Stimulated activated naive CD8-positive, alpha-beta T cell treated with anti-CD3 and anti-CD28 coated beads, Interleukin-15, Interleukin-2, amounts not matched to agents 100 U/mL and 50 U/mL, for 24 hours (primary cell): Measurements from ENCODE around the gene TMEM198.

Experiments used
- ATAC-seq: fragments of 150-1000 bp; cut with Tn5 transposase; one replicate; pipeline ENCODE4 v1.10.0; 2021
- DNase-seq: peaks from one replicate; pipeline ENCODE4 v3.0.0; 2021

TMEM198 gene

DNA sequence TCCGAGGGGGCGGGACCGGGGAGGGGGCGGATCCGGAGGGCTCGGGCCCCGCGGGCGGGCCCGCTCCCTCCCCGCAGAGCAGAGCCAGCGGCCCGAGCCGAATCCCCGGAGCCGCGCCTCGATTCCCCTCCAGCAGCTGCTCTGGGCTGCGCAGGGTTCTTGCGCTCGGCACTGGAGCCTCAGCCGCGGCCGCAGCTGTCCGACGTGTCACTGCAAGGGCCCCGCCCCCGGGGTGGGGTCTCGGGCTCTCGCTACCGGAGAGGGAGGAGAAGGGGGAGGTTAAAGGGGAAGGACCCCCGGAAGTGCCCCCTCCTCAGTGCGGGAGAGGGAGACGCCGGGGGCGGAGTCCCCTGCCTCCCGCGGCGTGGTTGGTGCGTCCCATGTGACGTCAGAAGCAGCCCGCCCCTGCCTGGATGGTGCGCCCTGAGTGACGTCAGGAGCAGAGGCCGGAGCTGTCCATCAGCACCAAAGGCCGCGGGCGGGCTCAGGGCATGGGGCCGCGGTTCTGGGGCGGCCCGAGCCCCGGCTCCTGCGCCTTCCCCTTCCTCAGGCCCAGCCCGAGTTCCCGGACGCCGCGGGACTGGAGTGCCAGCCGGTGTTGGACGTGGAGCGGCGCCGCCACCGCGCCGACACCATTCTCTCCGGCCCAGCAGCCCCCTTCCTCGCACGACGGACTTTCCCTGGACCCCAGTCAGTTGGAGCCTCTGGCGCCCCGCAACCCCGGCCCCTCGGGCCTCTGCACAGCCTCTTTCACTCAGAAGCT is at the start of gene TMEM198, which contains the start of gene CHPF:
Gene TMEM198 (plus strand): TSS at position 433 of the 763 bp plus-strand sequence. CDS start 700 bp downstream, outside the sequence.
Gene CHPF (minus strand): TSS at position 214 of the 763 bp plus-strand sequence. CDS start 271 bp downstream, outside the sequence.
- peak; percentile 81 for ATAC-seq
- peak; percentile 94 for DNase-seq

GRCh38 chr2:219494952-219495530 is 48.8 kb upstream of the TMEM198 start:
- ATAC-seq (no peak), DNase-seq (no peak)

DNA sequence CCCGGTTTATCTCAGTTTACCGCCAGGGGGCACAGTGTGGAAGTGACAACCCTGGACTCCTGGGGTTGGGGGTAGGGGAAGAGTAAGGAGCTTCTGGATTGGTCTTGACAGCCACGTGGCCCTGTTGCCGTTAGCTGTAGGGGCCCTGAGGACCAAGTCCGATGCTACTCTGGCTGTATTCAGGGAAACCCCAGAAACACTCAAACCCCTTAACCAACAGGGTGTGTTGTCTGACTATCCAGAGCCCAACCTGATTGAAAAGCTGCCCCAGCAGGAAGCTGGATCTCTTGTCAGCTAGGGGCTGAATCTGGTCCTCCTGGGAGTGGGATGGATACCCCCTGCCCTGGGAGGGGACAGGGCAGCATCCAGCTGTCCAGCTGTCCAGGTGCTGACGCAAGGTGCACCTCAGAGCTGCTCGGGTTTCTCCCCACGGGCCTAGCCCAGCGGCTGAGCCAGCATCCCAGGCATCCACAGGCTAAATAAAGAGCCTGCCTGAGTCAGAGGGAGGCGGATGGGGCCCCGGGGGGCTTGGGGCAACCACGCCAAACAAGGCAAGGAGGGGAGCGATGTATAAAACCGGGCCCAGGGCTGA is 48.2 kb upstream of the TMEM198 start:
- peak; percentile 73 for DNase-seq
- ATAC-seq: peak; percentile 14

DNA sequence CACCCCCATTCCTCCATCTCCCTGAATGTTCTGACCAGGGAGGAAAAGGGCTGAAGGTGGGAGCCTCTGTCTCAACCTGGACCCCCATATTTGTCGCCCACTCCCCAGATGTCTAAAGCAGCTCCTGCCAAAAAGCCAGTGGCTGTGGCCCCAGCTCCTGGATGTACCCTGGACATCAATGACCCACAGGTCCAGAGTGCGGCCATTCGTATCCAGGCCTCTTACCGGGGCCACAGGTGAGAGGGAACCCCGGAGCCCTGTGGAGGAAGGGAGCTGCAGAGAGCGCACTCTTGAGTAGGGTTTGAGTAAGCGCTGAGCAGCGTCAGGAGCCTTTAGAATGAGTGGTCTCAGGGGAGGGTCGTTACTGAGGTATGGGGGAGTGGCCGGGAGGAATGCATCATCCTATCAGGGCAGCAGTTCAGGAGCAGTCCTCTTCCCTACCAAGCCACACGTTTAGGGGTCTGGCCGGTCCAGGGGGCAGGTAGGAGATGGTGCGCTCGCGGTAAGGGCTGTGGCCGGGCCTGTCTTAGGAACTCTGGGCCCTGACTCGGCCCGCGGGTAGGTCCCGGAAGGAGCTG is 47.5 kb upstream of the TMEM198 start:
- no peak for DNase-seq
- no peak for ATAC-seq

DNA sequence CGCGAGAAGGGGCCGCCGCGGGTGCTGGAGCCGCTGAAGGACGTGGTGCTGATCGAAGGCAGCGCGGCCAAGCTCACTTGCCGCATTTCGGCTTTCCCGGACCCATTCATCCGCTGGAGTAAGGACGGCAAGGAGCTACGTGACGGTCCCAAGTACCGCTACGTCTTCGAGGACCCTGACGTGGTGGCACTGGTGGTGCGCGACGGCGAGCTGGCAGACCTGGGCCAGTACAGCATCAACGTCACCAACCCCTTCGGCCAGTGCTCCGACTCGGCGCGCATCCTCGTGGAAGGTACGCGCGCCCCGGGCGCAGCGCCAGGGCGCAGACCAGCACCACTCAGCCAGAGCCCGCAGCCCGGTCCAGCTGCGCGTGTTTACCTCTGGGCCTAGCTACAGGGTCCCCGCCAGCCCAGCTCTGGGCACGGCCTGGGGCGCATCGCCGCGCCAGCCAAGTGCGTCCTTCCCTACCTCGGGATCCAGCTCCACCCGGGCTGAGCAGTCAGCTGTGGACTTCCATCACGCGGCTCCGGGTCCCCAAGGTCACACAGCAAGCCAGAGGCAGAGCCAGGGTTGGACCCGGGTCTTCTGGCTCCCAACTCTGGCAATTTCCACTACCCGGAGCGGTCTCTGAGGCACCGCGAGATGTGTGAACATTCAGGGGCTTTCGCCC is 46.9 kb upstream of the TMEM198 start:
- no peak for DNase-seq
- no peak for ATAC-seq

DNA sequence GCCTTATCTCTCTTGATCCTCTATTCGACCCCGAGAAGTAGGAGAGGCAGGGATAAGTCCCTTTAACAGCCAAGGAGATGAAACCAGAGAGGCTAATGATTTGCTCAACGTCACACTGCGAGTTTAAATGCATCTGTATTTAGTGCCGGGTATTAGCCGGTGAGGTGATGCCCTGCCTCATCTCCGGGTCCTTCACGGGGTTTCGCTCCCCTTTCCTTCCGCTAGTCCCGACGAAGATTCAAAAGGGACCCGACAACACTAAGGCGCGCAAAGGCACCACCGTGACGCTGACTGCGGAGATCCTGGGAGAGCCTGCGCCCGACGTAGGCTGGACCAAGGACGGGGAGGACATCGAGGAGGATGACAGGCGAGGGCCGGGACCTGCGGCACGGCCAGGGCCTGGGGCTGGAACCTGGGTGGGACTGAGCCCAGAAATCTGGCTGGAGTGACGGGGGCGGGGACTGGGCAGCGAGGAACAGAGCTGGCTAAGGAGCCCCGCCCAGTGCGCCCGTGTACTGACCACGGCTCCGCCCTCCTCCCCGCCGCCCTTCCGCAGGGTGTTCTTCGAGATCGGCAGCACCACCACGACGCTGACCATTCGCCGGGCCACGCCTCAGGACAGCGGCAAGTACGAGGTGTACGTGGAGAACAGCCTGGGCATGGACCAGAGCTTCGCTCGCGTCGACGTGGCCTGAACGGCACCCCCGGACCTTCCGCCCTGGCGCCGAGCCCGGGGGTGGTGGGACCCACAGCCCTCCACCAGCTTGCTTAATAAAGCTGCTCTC is 46.1 kb upstream of the TMEM198 start:
- ATAC-seq (no peak), DNase-seq (peak; percentile 55)

- DNase-seq: peak; percentile 92
- ATAC-seq: peak; percentile 95
These were observed 45.4 kb upstream of the TMEM198 start, which contains the start of gene GMPPA for GRCh38 chr2:219498280-219499057. GMPPA (plus strand) TSS chr2:219498891; CDS start chr2:219499976, 1,085 bp downstream.

GRCh38 chr2:219499058-219499307 is 44.8 kb upstream of the TMEM198 start:
- no peak for DNase-seq
- ATAC-seq: no peak

GRCh38 chr2:219499555-219499954 is 44.3 kb upstream of the TMEM198 start:
- DNase-seq: no peak

GRCh38 chr2:219500135-219500534 is 43.7 kb upstream of the TMEM198 start:
- DNase-seq (no peak), ATAC-seq (no peak)

More at GRCh38 chr2:219499555-219499954, 44.3 kb upstream of the TMEM198 start:
- no peak for ATAC-seq

- no peak for DNase-seq
These were observed 42.0 kb upstream of the TMEM198 start for GRCh38 chr2:219501849-219502248.

DNA sequence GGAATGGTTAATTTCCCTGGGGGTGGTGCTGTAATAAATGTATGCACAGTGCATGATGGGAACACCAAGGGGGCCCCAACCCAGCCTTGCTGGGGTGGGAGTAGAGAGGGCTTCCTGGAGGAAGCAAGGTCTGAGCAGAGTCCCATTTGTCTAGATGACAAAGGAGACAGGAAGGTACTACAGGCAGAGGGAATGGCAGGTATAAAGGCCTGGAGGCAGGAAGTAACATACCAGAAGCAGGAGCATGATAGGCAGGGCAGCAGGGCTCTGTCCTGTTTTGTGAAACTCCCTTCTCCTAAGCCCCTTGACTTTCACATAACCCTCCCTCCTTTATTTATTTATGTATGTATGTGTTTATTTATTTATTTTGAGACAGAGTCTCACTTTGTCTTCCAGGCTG is 41.2 kb upstream of the TMEM198 start:
- DNase-seq (no peak), ATAC-seq (no peak)

More at GRCh38 chr2:219501849-219502248, 42.0 kb upstream of the TMEM198 start:
- ATAC-seq: no peak

GRCh38 chr2:219505585-219505984 is 38.2 kb upstream of the TMEM198 start:
- no peak for DNase-seq
- no peak for ATAC-seq

DNA sequence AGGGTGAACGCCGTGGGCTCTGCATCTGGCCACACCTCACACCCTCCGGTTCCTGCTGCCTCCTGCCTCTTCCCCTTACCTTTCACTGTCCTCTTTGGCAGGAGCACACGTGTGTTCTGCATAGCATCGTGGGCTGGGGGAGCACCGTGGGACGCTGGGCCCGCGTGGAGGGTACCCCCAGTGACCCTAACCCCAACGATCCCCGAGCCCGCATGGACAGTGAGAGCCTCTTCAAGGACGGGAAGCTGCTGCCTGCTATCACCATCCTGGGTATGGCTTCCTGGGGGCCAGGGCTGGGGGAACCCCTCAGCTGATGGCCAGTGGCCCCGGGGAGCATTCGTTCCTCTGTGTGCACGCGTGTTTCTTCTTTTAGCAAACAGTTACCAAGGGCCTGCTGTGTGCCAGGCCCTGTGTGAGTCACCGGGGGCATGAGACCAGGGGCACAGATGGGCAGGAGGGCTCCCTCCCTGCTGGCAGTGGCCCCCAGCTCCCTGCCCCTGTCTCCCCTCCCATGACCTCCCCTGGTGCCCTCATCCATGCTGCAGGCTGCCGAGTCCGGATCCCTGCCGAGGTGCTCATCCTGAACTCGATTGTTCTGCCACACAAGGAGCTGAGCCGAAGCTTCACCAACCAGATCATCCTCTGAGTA is 37.6 kb upstream of the TMEM198 start:
- DNase-seq: no peak
- no peak for ATAC-seq

- DNase-seq (no peak), ATAC-seq (no peak)
These were observed 36.9 kb upstream of the TMEM198 start for GRCh38 chr2:219506802-219507526.

DNA sequence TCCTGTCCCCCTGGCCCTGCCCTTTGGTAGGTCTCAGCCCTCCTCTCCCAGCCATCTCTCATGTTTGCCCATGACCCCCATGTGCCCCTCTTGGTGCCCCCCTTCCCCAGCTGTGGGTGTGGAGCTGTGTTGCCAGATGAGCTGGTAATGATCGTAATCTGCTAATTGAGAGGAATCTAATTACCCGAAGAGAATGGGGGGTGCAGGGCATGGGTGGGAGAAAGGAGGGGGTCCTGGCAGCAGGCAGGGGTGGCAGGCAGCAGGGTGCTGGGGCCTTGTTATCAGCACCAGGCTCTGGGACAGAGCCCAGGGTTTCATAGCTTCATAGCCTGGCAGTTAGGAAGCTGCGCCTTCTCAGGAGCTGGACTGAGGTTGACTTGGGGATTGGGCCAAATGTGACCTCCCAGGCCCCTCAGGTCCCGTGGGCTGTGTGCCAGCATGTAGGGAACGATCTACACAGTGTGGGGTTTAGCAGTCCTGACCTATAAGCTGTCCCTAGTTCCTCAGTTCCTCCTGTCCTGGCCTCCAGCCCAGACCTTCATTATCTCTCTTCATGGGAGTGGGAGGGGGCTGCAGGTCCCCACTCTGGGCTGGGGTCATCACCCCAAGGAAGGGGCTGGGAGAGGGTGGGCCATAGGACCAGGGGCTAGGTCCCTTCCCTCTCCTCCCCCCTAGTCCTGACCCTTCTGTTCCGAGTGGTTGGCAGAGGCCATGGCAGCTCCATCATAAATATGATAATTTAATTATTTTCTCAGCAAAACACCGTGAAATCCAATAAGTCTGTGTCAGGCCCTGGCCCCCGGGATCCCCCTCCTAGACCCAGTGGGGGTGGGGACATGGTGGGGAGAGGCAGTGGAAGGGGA is 36.0 kb upstream of the TMEM198 start:
- ATAC-seq (no peak), DNase-seq (no peak)

GRCh38 chr2:219508444-219508734 is 35.4 kb upstream of the TMEM198 start:
- DNase-seq (no peak), ATAC-seq (no peak)

- ATAC-seq: peak; percentile 5
- no peak for DNase-seq
These were observed 34.7 kb upstream of the TMEM198 start for GRCh38 chr2:219508971-219509779.
